GM12864 (cell line): ENCODE data around the gene SRGAP2C.
"Not testable (repeated sequence)": the region's sequence is repeated elsewhere in the genome, so short reads cannot be mapped to it uniquely, and the experiment has no call there.

Experiments
- DNase-seq: peaks from one replicate; pipeline ENCODE4 v3.0.0-alpha.2; 2011; ENCODE audit warnings: low read depth
- H3K4me3 ChIP-seq: 2 replicates; pipeline ENCODE4 v1.5.1; 2011; ENCODE audit warnings: mild to moderate bottlenecking, low read depth, low read length, control low read depth

Gene SRGAP2C

GRCh38 chr1:121216676-121217075, 31.9 kb downstream of the SRGAP2C start:
- H3K4me3 ChIP-seq, DNase-seq: not testable (repeated sequence)

GRCh38 chr1:121221770-121222169, 37.0 kb downstream of the SRGAP2C start:
- peak; percentile 2 for DNase-seq
- not testable (repeated sequence) for H3K4me3 ChIP-seq

GRCh38 chr1:121224714-121225113, 39.9 kb downstream of the SRGAP2C start:
- H3K4me3 ChIP-seq: not testable (repeated sequence)

GRCh38 chr1:121226295-121226904, 41.6 kb downstream of the SRGAP2C start:
- not testable (repeated sequence) for H3K4me3 ChIP-seq, DNase-seq

More at GRCh38 chr1:121224714-121225113, 39.9 kb downstream of the SRGAP2C start:
- DNase-seq: not testable (repeated sequence)

- not testable (repeated sequence) for H3K4me3 ChIP-seq
These were observed 42.1 kb downstream of the SRGAP2C start for GRCh38 chr1:121226925-121227324.

GRCh38 chr1:121227544-121228330, 43.0 kb downstream of the SRGAP2C start:
- H3K4me3 ChIP-seq, DNase-seq: not testable (repeated sequence)

More at GRCh38 chr1:121226925-121227324, 42.1 kb downstream of the SRGAP2C start:
- DNase-seq: not testable (repeated sequence)

GRCh38 chr1:121230636-121231035, 45.9 kb downstream of the SRGAP2C start:
- DNase-seq, H3K4me3 ChIP-seq: not testable (repeated sequence)

- H3K4me3 ChIP-seq, DNase-seq: not testable (repeated sequence)
These were observed 47.8 kb downstream of the SRGAP2C start for GRCh38 chr1:121232445-121233125.

- DNase-seq, H3K4me3 ChIP-seq: not testable (repeated sequence)
These were observed 49.5 kb downstream of the SRGAP2C start for GRCh38 chr1:121234090-121234759.

GRCh38 chr1:121238384-121238783, 53.6 kb downstream of the SRGAP2C start:
- not testable (repeated sequence) for DNase-seq, H3K4me3 ChIP-seq

- DNase-seq, H3K4me3 ChIP-seq: not testable (repeated sequence)
These were observed 59.1 kb downstream of the SRGAP2C start for GRCh38 chr1:121243913-121244312.

- not testable (repeated sequence) for H3K4me3 ChIP-seq, DNase-seq
These were observed 61.6 kb downstream of the SRGAP2C start for GRCh38 chr1:121246399-121246798.

- not testable (repeated sequence) for DNase-seq, H3K4me3 ChIP-seq
These were observed 67.9 kb downstream of the SRGAP2C start for GRCh38 chr1:121252656-121253055.

GRCh38 chr1:121254618-121255017, 69.8 kb downstream of the SRGAP2C start:
- not testable (repeated sequence) for H3K4me3 ChIP-seq, DNase-seq

GRCh38 chr1:121257632-121258031, 72.9 kb downstream of the SRGAP2C start:
- DNase-seq, H3K4me3 ChIP-seq: not testable (repeated sequence)

- DNase-seq, H3K4me3 ChIP-seq: not testable (repeated sequence)
These were observed 73.4 kb downstream of the SRGAP2C start for GRCh38 chr1:121258134-121258533.

GRCh38 chr1:121260205-121260604, 75.4 kb downstream of the SRGAP2C start:
- not testable (repeated sequence) for DNase-seq, H3K4me3 ChIP-seq

GRCh38 chr1:121262163-121262562, 77.4 kb downstream of the SRGAP2C start:
- not testable (repeated sequence) for H3K4me3 ChIP-seq, DNase-seq

GRCh38 chr1:121263789-121264244, 79.0 kb downstream of the SRGAP2C start:
- not testable (repeated sequence) for DNase-seq, H3K4me3 ChIP-seq
